H9 (cell line): ENCODE data around the gene FCN2. TPM values are rescaled to one million over a fixed set of nuclear protein-coding genes. Genes with fewer than 3 reads are reported as not detected.

Experiments
- DNase-seq: peaks from one replicate; pipeline ENCODE4 v3.0.0-alpha.2; 2017
- H2AFZ ChIP-seq: one replicate; pipeline ENCODE4 v1.6.1; 2013; ENCODE audit warnings: mild to moderate bottlenecking, low read length, control low read depth, moderate library complexity
- H2AK5ac ChIP-seq: 2 replicates; pipeline ENCODE4 v1.6.1; 2013; ENCODE audit warnings: low read length, control low read depth, mixed read lengths; ENCODE audit not compliant: insufficient read length
- H2BK120ac ChIP-seq: one replicate; pipeline ENCODE4 v1.6.1; 2013; ENCODE audit warnings: low read depth, mild to moderate bottlenecking, low read length, control low read depth, inconsistent platforms; ENCODE audit not compliant: poor library complexity, severe bottlenecking
- H2BK12ac ChIP-seq: 2 replicates; pipeline ENCODE4 v1.6.1; 2013; ENCODE audit warnings: low read length, control low read depth, mixed read lengths, low read depth; ENCODE audit not compliant: insufficient read length
- H2BK15ac ChIP-seq: 2 replicates; pipeline ENCODE4 v1.6.1; 2013; ENCODE audit warnings: low read depth, low read length, control low read depth
- H2BK20ac ChIP-seq: one replicate; pipeline ENCODE4 v1.6.1; 2013; ENCODE audit warnings: low read depth, mild to moderate bottlenecking, low read length, control low read depth, inconsistent platforms; ENCODE audit not compliant: poor library complexity, severe bottlenecking
- H2BK5ac ChIP-seq: 2 replicates; pipeline ENCODE4 v1.6.1; 2013; ENCODE audit warnings: low read length, control low read depth, mixed read lengths; ENCODE audit not compliant: insufficient read length
- H3K14ac ChIP-seq: 2 replicates; pipeline ENCODE4 v1.6.1; 2013; ENCODE audit warnings: low read length, control low read depth; ENCODE audit not compliant: insufficient read depth
- H3K18ac ChIP-seq: 2 replicates; pipeline ENCODE4 v1.6.1; 2013; ENCODE audit warnings: low read depth, mild to moderate bottlenecking, mixed read lengths, low read length, control low read depth; ENCODE audit not compliant: insufficient read length
- H3K23ac ChIP-seq: 2 replicates; pipeline ENCODE4 v1.6.1; 2013; ENCODE audit warnings: low read length, control low read depth, mixed read lengths, low read depth; ENCODE audit not compliant: insufficient read length
- H3K23me2 ChIP-seq: 2 replicates; pipeline ENCODE4 v1.6.1; 2013; ENCODE audit warnings: low read depth, mild to moderate bottlenecking, mixed read lengths, low read length, control low read depth; ENCODE audit not compliant: insufficient read length, poor library complexity, severe bottlenecking
- H3K27ac ChIP-seq: 2 replicates; pipeline ENCODE4 v1.5.1; 2013; ENCODE audit warnings: low read length, control low read depth, mixed read lengths, low read depth; ENCODE audit not compliant: insufficient read length
- H3K27me3 ChIP-seq: 2 replicates; pipeline ENCODE4 v1.6.1; 2013; ENCODE audit warnings: low read length, control low read depth, inconsistent platforms; ENCODE audit not compliant: insufficient read depth
- H3K4ac ChIP-seq: 2 replicates; pipeline ENCODE4 v1.6.1; 2013; ENCODE audit warnings: low read depth, mild to moderate bottlenecking, control low read depth, inconsistent platforms, low read length, moderate library complexity
- H3K4me1 ChIP-seq: 2 replicates; pipeline ENCODE4 v1.6.1; 2013; ENCODE audit warnings: low read length, control low read depth, inconsistent platforms; ENCODE audit not compliant: insufficient read depth
- H3K4me2 ChIP-seq: 2 replicates; pipeline ENCODE4 v1.6.1; 2013; ENCODE audit warnings: low read length, control low read depth, mixed read lengths; ENCODE audit not compliant: insufficient read length, insufficient read depth
- H3K56ac ChIP-seq: 2 replicates; pipeline ENCODE4 v1.6.1; 2013; ENCODE audit warnings: low read depth, mild to moderate bottlenecking, mixed read lengths, low read length, control low read depth; ENCODE audit not compliant: insufficient read length
- H3K79me1 ChIP-seq: 2 replicates; pipeline ENCODE4 v1.6.1; 2013; ENCODE audit warnings: low read depth, mild to moderate bottlenecking, moderate library complexity, low read length, control low read depth, inconsistent platforms; ENCODE audit not compliant: insufficient read depth, poor library complexity, severe bottlenecking
- H3K79me2 ChIP-seq: 2 replicates; pipeline ENCODE4 v1.6.1; 2013; ENCODE audit warnings: low read length, control low read depth, inconsistent platforms; ENCODE audit not compliant: insufficient read depth
- H3K9ac ChIP-seq: 2 replicates; pipeline ENCODE4 v1.6.1; 2013; ENCODE audit warnings: low read length, control low read depth, mixed read lengths; ENCODE audit not compliant: insufficient read length; ENCODE audit errors: extremely low read depth
- H3K9me3 ChIP-seq: one replicate; pipeline ENCODE4 v1.6.1; 2013; ENCODE audit warnings: low read depth, low read length, inconsistent platforms; ENCODE audit not compliant: control insufficient read depth
- H3T11ph ChIP-seq: one replicate; pipeline ENCODE4 v1.6.1; 2013; ENCODE audit warnings: mild to moderate bottlenecking, low read length, control low read depth, inconsistent platforms
- H4K20me1 ChIP-seq: one replicate; pipeline ENCODE4 v1.6.1; 2013; ENCODE audit not compliant: control insufficient read depth, insufficient read length, insufficient read depth
- H4K5ac ChIP-seq: 2 replicates; pipeline ENCODE4 v1.6.1; 2013; ENCODE audit warnings: low read depth, mild to moderate bottlenecking, mixed read lengths, low read length, control low read depth; ENCODE audit not compliant: insufficient read length
- H4K8ac ChIP-seq: replicated peaks from 2 replicates; pipeline ENCODE4 v1.6.1; 2013; ENCODE audit warnings: low read length, control low read depth, mixed read lengths, low read depth; ENCODE audit not compliant: insufficient read length
- H4K91ac ChIP-seq: 2 replicates; pipeline ENCODE4 v1.6.1; 2013; ENCODE audit warnings: low read depth, mild to moderate bottlenecking, moderate library complexity, mixed read lengths, low read length, control low read depth; ENCODE audit not compliant: insufficient read length
- H3K27ac Mint-ChIP-seq, 3 experiments: 2 replicates in 2 of 3; 3 replicates in 1 of 3; pipeline ENCODE4 v1.8.0; 2020 to 2021; ENCODE audit warnings: mixed read lengths in 3 of 3, mild to moderate bottlenecking in 1 of 3, moderate library complexity in 1 of 3
- H3K27me3 Mint-ChIP-seq: 2 replicates; pipeline ENCODE4 v1.8.0; 2021; ENCODE audit warnings: low read depth, mild to moderate bottlenecking, moderate library complexity, mixed read lengths
- H3K36me3 Mint-ChIP-seq, 3 experiments: 2 replicates in 2 of 3; 3 replicates in 1 of 3; pipeline ENCODE4 v1.8.0; 2020 to 2021; ENCODE audit warnings: low read depth in 3 of 3, mixed read lengths in 3 of 3; ENCODE audit not compliant: insufficient read depth in 1 of 3
- H3K4me1 Mint-ChIP-seq, 2 experiments: 2 replicates each; pipeline ENCODE4 v1.8.0; 2020; ENCODE audit warnings: mixed read lengths in 2 of 2
- H3K4me3 Mint-ChIP-seq, 2 experiments: 2 replicates in 1 of 2; 3 replicates in 1 of 2; pipeline ENCODE4 v1.8.0; 2020 to 2021; ENCODE audit warnings: mild to moderate bottlenecking in 2 of 2, mixed read lengths in 2 of 2, moderate library complexity in 1 of 2
- H3K9me3 Mint-ChIP-seq, 2 experiments: 2 replicates in 1 of 2; 3 replicates in 1 of 2; pipeline ENCODE4 v1.8.0; 2020; ENCODE audit warnings: mild to moderate bottlenecking in 2 of 2, mixed read lengths in 2 of 2, moderate library complexity in 1 of 2
- WGBS: extraction: QIAGEN DNeasy Blood & Tissue Kit; methylation state at CpG from one replicate; pipeline ENCODE4 v1.1.7; 2013; ENCODE audit warnings: missing lambda C conversion rate, low lambda C conversion rate, mixed read lengths; ENCODE audit not compliant: insufficient read length; ENCODE audit errors: extremely low coverage; 5-methylcytosine and 5-hydroxymethylcytosine counted together
- total RNA-seq: library from RNA; stranded (reverse); gene quantifications from 2 replicates; pipeline ENCODE4 v1.2.1, GENCODE V29; 2021
- TF ChIP-seq, protein P1 (sequence below): fragments of 200-600 bp; sonication (generic); conservative IDR thresholded peaks from 3 replicates; pipeline ENCODE4 v1.8.0; 2021; ENCODE audit warnings: antibody characterized with exemption, mild to moderate bottlenecking

The FCN2 gene
- total RNA-seq, 1 experiment from 2014 or later, result not detected

DNA sequence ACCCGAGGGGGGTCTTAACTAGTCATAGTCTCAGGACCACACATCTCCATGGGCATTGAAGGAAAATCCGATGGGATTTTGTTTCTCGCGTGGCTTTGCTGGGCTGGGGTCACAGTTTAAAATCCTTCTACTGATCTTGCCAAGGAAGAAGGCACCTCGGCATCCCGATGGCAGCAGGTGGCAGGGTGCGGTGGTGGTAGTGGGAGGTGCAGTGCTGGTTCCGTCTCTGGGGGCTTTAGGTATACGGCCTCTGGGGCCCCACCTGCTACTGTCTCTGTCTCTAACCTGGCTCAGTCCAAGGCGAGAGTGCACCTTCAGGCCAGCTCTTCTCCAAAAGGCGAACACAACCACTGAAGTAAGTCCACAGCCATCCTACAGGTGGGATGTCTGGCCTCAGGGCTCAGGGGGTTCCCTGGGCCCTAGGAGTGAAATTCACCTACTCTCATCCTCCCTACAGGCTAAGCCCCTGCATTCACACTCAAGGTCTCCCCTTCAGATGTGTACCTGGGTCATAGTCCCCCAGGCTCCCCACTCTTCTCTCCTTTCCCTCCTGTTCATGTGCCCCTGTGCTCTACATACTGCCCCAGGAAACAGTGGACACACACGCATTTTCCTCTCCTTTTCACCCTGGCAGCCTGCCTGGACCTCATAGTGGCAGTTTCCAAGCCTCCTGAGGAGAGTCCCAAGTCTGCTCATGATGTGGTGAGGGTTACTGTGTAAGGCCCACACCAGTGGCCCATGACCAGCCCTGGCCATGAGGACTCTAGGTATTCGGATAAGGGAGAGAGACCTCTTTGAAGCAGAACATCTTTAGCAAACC, 736 bp upstream of the FCN2 start:
- Mint-ChIP-seq H3K27ac (no peak overlapping the region; a peak in 1 of 7 replicates), H3K4me3 (no peak overlapping the region; a peak in 1 of 5 replicates), H3K9me3 (0 out of 5 replicates have a peak, but pooled peaks cover 0 to 2% of the 10 kb centered on the region in 2 experiments), H3K27me3 (no peaks in the 10 kb centered on the region; the same call in none of the 2 replicates), H3K36me3 (no peaks in the 10 kb centered on the region), H3K4me1 (no peaks in the 10 kb centered on the region)
- no peak overlapping the region for H2AFZ ChIP-seq
- no peak overlapping the region for H3K9ac ChIP-seq
- no peak overlapping the region for H3K4me2 ChIP-seq
- peak overlapping the region; percentile 12; the same call in 1 of the 2 replicates for H3K14ac ChIP-seq
- H4K20me1 ChIP-seq, result no peaks in the 10 kb centered on the region
- no peaks in the 10 kb centered on the region for H3K23me2 ChIP-seq
- no peaks in the 10 kb centered on the region for H3K27me3 ChIP-seq
- H3T11ph ChIP-seq, result no peak overlapping the region
- H3K9me3 ChIP-seq, result no peaks in the 10 kb centered on the region
- no peaks in the 10 kb centered on the region for H3K79me2 ChIP-seq
- TF ChIP-seq, protein P1, sequence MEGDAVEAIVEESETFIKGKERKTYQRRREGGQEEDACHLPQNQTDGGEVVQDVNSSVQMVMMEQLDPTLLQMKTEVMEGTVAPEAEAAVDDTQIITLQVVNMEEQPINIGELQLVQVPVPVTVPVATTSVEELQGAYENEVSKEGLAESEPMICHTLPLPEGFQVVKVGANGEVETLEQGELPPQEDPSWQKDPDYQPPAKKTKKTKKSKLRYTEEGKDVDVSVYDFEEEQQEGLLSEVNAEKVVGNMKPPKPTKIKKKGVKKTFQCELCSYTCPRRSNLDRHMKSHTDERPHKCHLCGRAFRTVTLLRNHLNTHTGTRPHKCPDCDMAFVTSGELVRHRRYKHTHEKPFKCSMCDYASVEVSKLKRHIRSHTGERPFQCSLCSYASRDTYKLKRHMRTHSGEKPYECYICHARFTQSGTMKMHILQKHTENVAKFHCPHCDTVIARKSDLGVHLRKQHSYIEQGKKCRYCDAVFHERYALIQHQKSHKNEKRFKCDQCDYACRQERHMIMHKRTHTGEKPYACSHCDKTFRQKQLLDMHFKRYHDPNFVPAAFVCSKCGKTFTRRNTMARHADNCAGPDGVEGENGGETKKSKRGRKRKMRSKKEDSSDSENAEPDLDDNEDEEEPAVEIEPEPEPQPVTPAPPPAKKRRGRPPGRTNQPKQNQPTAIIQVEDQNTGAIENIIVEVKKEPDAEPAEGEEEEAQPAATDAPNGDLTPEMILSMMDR, result no peak
- H4K8ac ChIP-seq, result no peak overlapping the region
- H3K4ac ChIP-seq, result no peak overlapping the region
- no peak overlapping the region for H2BK5ac ChIP-seq
- no peak overlapping the region for H4K91ac ChIP-seq
- H3K56ac ChIP-seq, result no peak overlapping the region
- no peak overlapping the region for H3K18ac ChIP-seq
- H2BK120ac ChIP-seq, result no peak overlapping the region
- no peak overlapping the region for H3K27ac ChIP-seq
- no peaks in the 10 kb centered on the region for H3K4me1 ChIP-seq
- no peaks in the 10 kb centered on the region for H3K79me1 ChIP-seq
- DNase-seq, result no peak
- no peak overlapping the region for H2BK12ac ChIP-seq
- H2BK15ac ChIP-seq, result no peak overlapping the region
- H3K23ac ChIP-seq, result no peak overlapping the region
- no peak overlapping the region for H4K5ac ChIP-seq
- H2BK20ac ChIP-seq, result no peak overlapping the region
- no CpG with 5 or more reads among the region's 13 CpGs for WGBS
- H2AK5ac ChIP-seq, result no peak overlapping the region
